ENCODE results near the gene DPF3. TPM values are rescaled to one million over a fixed set of nuclear protein-coding genes. Genes with fewer than 3 reads are reported as not detected.
A peak's percentile ranks its signal among the peaks of the same experiment; 100 is the strongest.

Gene DPF3
- total and polyA plus RNA-seq, 9 of the 15 experiments (the other 6 are each of a cell fraction or from before 2014, with no cell fraction given): 0.21 to 4.9 (median 1.2) TPM

- TF ChIP-seq TCF3 (CRISPR knock-in tag; IDR thresholded peaks at IDR 0.05): peak; percentile 89
- peak in 1 of 2 experiments; percentile 75; a peak in 2 of 4 replicates for TF ChIP-seq UBTF (IDR thresholded peaks at IDR 0.05; ENCODE audit: borderline replicate concordance in 1 of 2, low read depth in 2 of 2, low read length in 2 of 2)
- no peak for TF ChIP-seq SMARCA5 (IDR thresholded peaks at IDR 0.05)
- TF ChIP-seq SMAD3 (CRISPR knock-in tag; conservative IDR thresholded peaks at IDR 0.05): no peak
- TF ChIP-seq MCM7 (IDR thresholded peaks at IDR 0.05): no peak
- TF ChIP-seq COPS2 (conservative IDR thresholded peaks at IDR 0.05): no peak
- TF ChIP-seq GABPA (tag; conservative IDR thresholded peaks at IDR 0.05; ENCODE audit: low read depth): no peak
- TF ChIP-seq ZBED1 (IDR thresholded peaks at IDR 0.05): no peak
- TF ChIP-seq ESRRA (IDR thresholded peaks at IDR 0.05; ENCODE audit: borderline replicate concordance, low read depth): peak; percentile 79
- no peak for TF ChIP-seq CHD4 (IDR thresholded peaks at IDR 0.05; ENCODE audit: insufficient read depth, insufficient replicate concordance, low read depth, low read length, poor library complexity, severe bottlenecking)
- no peak for TF ChIP-seq HMG20B (CRISPR knock-in tag; IDR thresholded peaks at IDR 0.05)
- TF ChIP-seq MCM2 (IDR thresholded peaks at IDR 0.05; ENCODE audit: low read depth): no peak
- no peak for TF ChIP-seq ZFPM2 (CRISPR knock-in tag; IDR thresholded peaks at IDR 0.05)
- no peak for TF ChIP-seq ILF3 (IDR thresholded peaks at IDR 0.05; ENCODE audit: borderline replicate concordance)
- no peak for TF ChIP-seq ZNF586 (CRISPR knock-in tag; conservative IDR thresholded peaks at IDR 0.05)
- peak; percentile 80; the same call in 1 of the 2 replicates for TF ChIP-seq MECOM (CRISPR knock-in tag; IDR thresholded peaks at IDR 0.05)
- TF ChIP-seq ZNF347 (CRISPR knock-in tag; IDR thresholded peaks at IDR 0.05; ENCODE audit: low read depth): no peak
- TF ChIP-seq PURB (CRISPR knock-in tag; IDR thresholded peaks at IDR 0.05; ENCODE audit: low read depth): no peak
- no peak for TF ChIP-seq RHOXF2B (CRISPR knock-in tag; conservative IDR thresholded peaks at IDR 0.05)
- no peak for TF ChIP-seq MAX (CRISPR knock-in tag; IDR thresholded peaks at IDR 0.05)
- TF ChIP-seq NBN (IDR thresholded peaks at IDR 0.05; ENCODE audit: low read depth): no peak
- peak; percentile 41; the same call in 1 of the 2 replicates for TF ChIP-seq SMARCE1 (IDR thresholded peaks at IDR 0.05)
- TF ChIP-seq ZNF174 (CRISPR knock-in tag; IDR thresholded peaks at IDR 0.05): no peak
- no peak for TF ChIP-seq KAT7 (CRISPR knock-in tag; IDR thresholded peaks at IDR 0.05; ENCODE audit: borderline replicate concordance)
- TF ChIP-seq ZNF263 (CRISPR knock-in tag; IDR thresholded peaks at IDR 0.05; ENCODE audit: borderline replicate concordance): no peak
- TF ChIP-seq ZNF316 (IDR thresholded peaks at IDR 0.05): peak; percentile 87
- no peak for TF ChIP-seq DNMT1 (IDR thresholded peaks at IDR 0.05)
- no peak for TF ChIP-seq PREB (CRISPR knock-in tag; IDR thresholded peaks at IDR 0.05)
- no peak for TF ChIP-seq ZNF830 (CRISPR knock-in tag; IDR thresholded peaks at IDR 0.05)
Observed at GRCh38 chr14:72742118-72742837, 151.6 kb downstream of the DPF3 start (continued).

Data from K562 (cell line).